Measurements from ENCODE around the gene ACTR1B. TPM values are rescaled to one million over a fixed set of nuclear protein-coding genes. Genes with fewer than 3 reads are reported as not detected.
"Not testable (repeated sequence)": the region's sequence is repeated elsewhere in the genome, so short reads cannot be mapped to it uniquely, and the experiment has no call there.

The ACTR1B gene
- polyA plus RNA-seq, 1 donor = 51.7 TPM

GRCh38 chr2:97688062-97688827 lies 24.4 kb upstream of the ACTR1B start:
- no peak for DNase-seq (ENCODE audit: low read depth)

- not testable (repeated sequence) for DNase-seq (ENCODE audit: low read depth)
Measured at GRCh38 chr2:97687235-97687634, 23.4 kb upstream of the ACTR1B start.

GRCh38 chr2:97678298-97678697 lies 14.5 kb upstream of the ACTR1B start:
- DNase-seq (ENCODE audit: low read depth) = no peak

GRCh38 chr2:97677480-97677879 lies 13.6 kb upstream of the ACTR1B start:
- DNase-seq (ENCODE audit: low read depth) = no peak

- DNase-seq (ENCODE audit: low read depth) = no peak
Measured at GRCh38 chr2:97676620-97677019, 12.8 kb upstream of the ACTR1B start.

- DNase-seq (ENCODE audit: low read depth) = no peak
Measured at GRCh38 chr2:97675430-97676113, 11.7 kb upstream of the ACTR1B start.

- no peak for DNase-seq (ENCODE audit: low read depth)
Measured at GRCh38 chr2:97673915-97674283, 10.1 kb upstream of the ACTR1B start.

GRCh38 chr2:97673182-97673914 lies 9.5 kb upstream of the ACTR1B start:
- no peak for DNase-seq (ENCODE audit: low read depth)

- not testable (repeated sequence) for DNase-seq (ENCODE audit: low read depth)
Measured at GRCh38 chr2:97672606-97673140, 8.8 kb upstream of the ACTR1B start.

GRCh38 chr2:97671526-97671925 lies 7.7 kb upstream of the ACTR1B start:
- no peak for DNase-seq (ENCODE audit: low read depth)

GRCh38 chr2:97670471-97670870 lies 6.6 kb upstream of the ACTR1B start:
- DNase-seq (ENCODE audit: low read depth) = no peak

GRCh38 chr2:97669448-97669847 lies 5.6 kb upstream of the ACTR1B start, which contains the start of gene C2orf92:
Gene C2orf92 (plus strand): TSS chr2:97669713. CDS start chr2:97669789, 76 bp downstream.
- DNase-seq (ENCODE audit: low read depth) = no peak

GRCh38 chr2:97664636-97664970 lies 759 bp upstream of the ACTR1B start:
- no peak for DNase-seq (ENCODE audit: low read depth)

GRCh38 chr2:97663626-97663961 lies 250 bp downstream of the ACTR1B start:
- DNase-seq (ENCODE audit: low read depth) = no peak

- no peak for DNase-seq (ENCODE audit: low read depth)
Measured at GRCh38 chr2:97662895-97663625, 784 bp downstream of the ACTR1B start.

GRCh38 chr2:97662386-97662894 lies 1.4 kb downstream of the ACTR1B start:
- no peak for DNase-seq (ENCODE audit: low read depth)

- no peak for DNase-seq (ENCODE audit: low read depth)
Measured at GRCh38 chr2:97661927-97662326, 1.9 kb downstream of the ACTR1B start.

- no peak for DNase-seq (ENCODE audit: low read depth)
Measured at GRCh38 chr2:97660775-97661389, 3.0 kb downstream of the ACTR1B start.

- DNase-seq (ENCODE audit: low read depth) = no peak
Measured at GRCh38 chr2:97660044-97660774, 3.6 kb downstream of the ACTR1B start.

GRCh38 chr2:97659256-97660043 lies 4.4 kb downstream of the ACTR1B start:
- no peak for DNase-seq (ENCODE audit: low read depth)
